T-helper 9 cell (primary cell): ENCODE results near the gene KLHL11.
"Not testable (repeated sequence)": the region's sequence is repeated elsewhere in the genome, so short reads cannot be mapped to it uniquely, and the experiment has no call there.

Experiments used
- DNase-seq: peaks from one replicate; pipeline ENCODE4 v3.0.0-alpha.2; 2020

KLHL11 gene

GRCh38 chr17:41882756-41883155, 17.5 kb upstream of the KLHL11 start:
- DNase-seq = no peak

GRCh38 chr17:41880130-41880529, 14.9 kb upstream of the KLHL11 start:
- DNase-seq = no peak

- DNase-seq = not testable (repeated sequence)
These were observed 9.1 kb upstream of the KLHL11 start for GRCh38 chr17:41874293-41874670.

- DNase-seq = no peak
These were observed 8.5 kb upstream of the KLHL11 start for GRCh38 chr17:41873559-41874292.

- DNase-seq = no peak
These were observed 6.6 kb upstream of the KLHL11 start for GRCh38 chr17:41871789-41872188.

GRCh38 chr17:41870627-41871026, 5.4 kb upstream of the KLHL11 start:
- no peak for DNase-seq

- no peak for DNase-seq
These were observed 4.9 kb upstream of the KLHL11 start for GRCh38 chr17:41870097-41870496.

GRCh38 chr17:41869426-41869825, 4.2 kb upstream of the KLHL11 start:
- no peak for DNase-seq

GRCh38 chr17:41868568-41868967, 3.3 kb upstream of the KLHL11 start:
- DNase-seq = no peak

- DNase-seq = no peak
These were observed 322 bp upstream of the KLHL11 start for GRCh38 chr17:41865596-41865893.

- peak; percentile 55 for DNase-seq
These were observed 756 bp downstream of the KLHL11 start for GRCh38 chr17:41864498-41864835.

- DNase-seq = peak; percentile 6
These were observed 2.0 kb downstream of the KLHL11 start for GRCh38 chr17:41863074-41863848.

GRCh38 chr17:41860254-41860931, 4.8 kb downstream of the KLHL11 start:
- DNase-seq = no peak

GRCh38 chr17:41851382-41851781, 13.8 kb downstream of the KLHL11 start:
- not testable (repeated sequence) for DNase-seq

GRCh38 chr17:41849251-41849990, 15.8 kb downstream of the KLHL11 start:
- DNase-seq = no peak

- no peak for DNase-seq
These were observed 16.4 kb downstream of the KLHL11 start for GRCh38 chr17:41848788-41849187.

GRCh38 chr17:41844971-41845370, 20.3 kb downstream of the KLHL11 start:
- no peak for DNase-seq

GRCh38 chr17:41840781-41841180, 24.4 kb downstream of the KLHL11 start:
- DNase-seq = not testable (repeated sequence)

- DNase-seq = not testable (repeated sequence)
These were observed 25.8 kb downstream of the KLHL11 start for GRCh38 chr17:41839448-41839847.

- DNase-seq = no peak
These were observed 27.3 kb downstream of the KLHL11 start, which contains the start of gene KLHL10 for GRCh38 chr17:41837761-41838538. TSS of gene KLHL10 (plus strand) at chr17:41837825. CDS start at chr17:41837933, 108 bp downstream.

- no peak for DNase-seq
These were observed 28.6 kb downstream of the KLHL11 start for GRCh38 chr17:41836550-41837196.
